Lower leg skin (tissue), 3 donors: ENCODE data around the gene SSC4D.

Experiments used
- POLR2A ChIP-seq, 2 donors: fragments of 450-650 bp; IDR thresholded peaks; one replicate each; pipeline ENCODE4 v1.6.1; 2016 to 2017; ENCODE audit warnings: antibody characterized with exemption in 2 of 2, mild to moderate bottlenecking in 1 of 2, moderate library complexity in 1 of 2
- TF ChIP-seq, protein P1 (sequence below), 3 donors: fragments of 450-650 bp; IDR thresholded peaks; one replicate each; pipeline ENCODE4 v1.5.1; 2016; ENCODE audit warnings: antibody characterized with exemption in 3 of 3, mild to moderate bottlenecking in 3 of 3, moderate library complexity in 2 of 3

DNA sequence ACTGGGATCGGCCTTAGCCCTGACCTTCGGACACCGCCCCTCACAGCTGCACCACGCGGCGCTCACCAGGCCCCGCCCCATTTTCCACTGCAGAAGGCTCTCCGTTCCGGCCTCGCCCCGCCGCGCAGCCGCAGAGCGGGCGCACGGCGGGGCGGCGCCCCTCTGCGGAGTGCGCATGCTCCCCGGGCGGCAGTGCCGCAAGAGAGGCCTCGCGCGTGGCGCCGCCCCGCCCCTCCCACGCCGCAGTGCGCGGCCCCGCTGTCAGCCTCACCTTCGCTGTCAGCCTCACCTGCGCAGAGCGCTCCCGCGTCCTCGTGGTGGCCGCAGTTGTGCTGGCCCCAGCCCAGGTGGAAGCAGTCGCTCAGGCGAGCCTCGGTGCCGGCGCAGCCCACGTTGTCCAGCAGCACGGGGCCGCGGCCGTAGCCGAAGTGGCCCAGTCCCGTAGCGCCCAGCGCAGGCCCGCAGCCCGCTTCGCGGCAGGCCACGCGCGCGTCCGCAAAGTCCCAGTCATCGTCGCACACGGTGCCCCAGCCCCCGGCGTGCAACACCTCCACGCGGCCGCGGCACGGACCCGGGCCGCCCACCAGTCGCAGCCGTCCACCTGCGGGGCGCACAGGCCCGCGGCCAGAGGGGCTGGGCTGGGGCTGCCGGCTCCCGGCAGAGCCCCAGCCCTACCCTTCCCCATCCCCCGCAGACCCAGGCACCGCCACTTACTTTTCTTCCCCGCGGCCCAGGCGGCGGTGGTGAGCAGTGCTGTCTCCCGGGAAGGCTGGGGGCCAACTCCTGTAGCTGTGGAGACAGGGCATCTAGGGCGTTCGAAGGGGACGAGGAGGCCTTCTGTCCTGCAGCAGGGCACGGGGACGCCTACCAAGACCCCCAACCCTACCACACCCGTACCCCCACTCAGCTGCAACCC lies 16.1 kb downstream of the SSC4D start:
- TF ChIP-seq POLR2A (IDR thresholded peaks at IDR 0.05), result peak in 1 of 2 donors; percentile 35
- TF ChIP-seq, protein P1, sequence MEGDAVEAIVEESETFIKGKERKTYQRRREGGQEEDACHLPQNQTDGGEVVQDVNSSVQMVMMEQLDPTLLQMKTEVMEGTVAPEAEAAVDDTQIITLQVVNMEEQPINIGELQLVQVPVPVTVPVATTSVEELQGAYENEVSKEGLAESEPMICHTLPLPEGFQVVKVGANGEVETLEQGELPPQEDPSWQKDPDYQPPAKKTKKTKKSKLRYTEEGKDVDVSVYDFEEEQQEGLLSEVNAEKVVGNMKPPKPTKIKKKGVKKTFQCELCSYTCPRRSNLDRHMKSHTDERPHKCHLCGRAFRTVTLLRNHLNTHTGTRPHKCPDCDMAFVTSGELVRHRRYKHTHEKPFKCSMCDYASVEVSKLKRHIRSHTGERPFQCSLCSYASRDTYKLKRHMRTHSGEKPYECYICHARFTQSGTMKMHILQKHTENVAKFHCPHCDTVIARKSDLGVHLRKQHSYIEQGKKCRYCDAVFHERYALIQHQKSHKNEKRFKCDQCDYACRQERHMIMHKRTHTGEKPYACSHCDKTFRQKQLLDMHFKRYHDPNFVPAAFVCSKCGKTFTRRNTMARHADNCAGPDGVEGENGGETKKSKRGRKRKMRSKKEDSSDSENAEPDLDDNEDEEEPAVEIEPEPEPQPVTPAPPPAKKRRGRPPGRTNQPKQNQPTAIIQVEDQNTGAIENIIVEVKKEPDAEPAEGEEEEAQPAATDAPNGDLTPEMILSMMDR (IDR thresholded peaks at IDR 0.05), result no peak
